ENCODE results near the gene FRYL.

DNA sequence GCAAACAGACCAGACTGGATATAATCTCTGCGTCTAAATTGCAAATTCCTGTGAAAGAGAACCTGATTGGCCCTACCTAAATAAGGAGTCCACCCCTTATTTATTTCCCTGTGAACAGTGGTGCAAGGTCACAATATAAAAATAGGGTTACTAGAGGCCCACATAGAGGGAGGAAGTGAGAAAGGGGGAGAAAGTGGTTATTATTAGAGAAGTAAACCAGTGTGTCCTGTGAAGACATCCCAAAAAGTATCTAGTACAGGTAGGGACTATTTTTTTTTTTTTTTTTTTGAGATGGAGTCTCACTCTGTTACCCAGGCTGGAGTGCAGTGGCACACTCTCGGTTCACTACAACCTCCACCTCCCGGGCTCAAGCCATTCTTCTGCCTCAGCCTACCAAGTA lies 15.0 kb upstream of the FRYL start:
- TF ChIP-seq, protein P1, sequence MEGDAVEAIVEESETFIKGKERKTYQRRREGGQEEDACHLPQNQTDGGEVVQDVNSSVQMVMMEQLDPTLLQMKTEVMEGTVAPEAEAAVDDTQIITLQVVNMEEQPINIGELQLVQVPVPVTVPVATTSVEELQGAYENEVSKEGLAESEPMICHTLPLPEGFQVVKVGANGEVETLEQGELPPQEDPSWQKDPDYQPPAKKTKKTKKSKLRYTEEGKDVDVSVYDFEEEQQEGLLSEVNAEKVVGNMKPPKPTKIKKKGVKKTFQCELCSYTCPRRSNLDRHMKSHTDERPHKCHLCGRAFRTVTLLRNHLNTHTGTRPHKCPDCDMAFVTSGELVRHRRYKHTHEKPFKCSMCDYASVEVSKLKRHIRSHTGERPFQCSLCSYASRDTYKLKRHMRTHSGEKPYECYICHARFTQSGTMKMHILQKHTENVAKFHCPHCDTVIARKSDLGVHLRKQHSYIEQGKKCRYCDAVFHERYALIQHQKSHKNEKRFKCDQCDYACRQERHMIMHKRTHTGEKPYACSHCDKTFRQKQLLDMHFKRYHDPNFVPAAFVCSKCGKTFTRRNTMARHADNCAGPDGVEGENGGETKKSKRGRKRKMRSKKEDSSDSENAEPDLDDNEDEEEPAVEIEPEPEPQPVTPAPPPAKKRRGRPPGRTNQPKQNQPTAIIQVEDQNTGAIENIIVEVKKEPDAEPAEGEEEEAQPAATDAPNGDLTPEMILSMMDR (IDR thresholded peaks at IDR 0.05) = no peak
- TF ChIP-seq POLR2A (IDR thresholded peaks at IDR 0.05) = no peak

All from right lobe of liver (tissue), 4 donors.